HCT116 (cell line): Measurements from ENCODE around the gene TNFSF8. TPM values are rescaled to one million over a fixed set of nuclear protein-coding genes. Genes with fewer than 3 reads are reported as not detected.

Experiments
- ATAC-seq: fragments of 200-7000 bp; cut with Tn5 transposase; 2 replicates; pipeline ENCODE4 v1.9.1; 2020; ENCODE audit warnings: mild to moderate bottlenecking, moderate library complexity
- BruUV-seq: library from RNA; stranded (reverse); fragments of 400-500 nt; replicated peaks from 2 replicates; lab custom pipeline; 2021; lab: Mats Ljungman, UMichigan
- CTCF ChIA-PET: fragments of 300-600 bp; sonication (Branson Sonifier 250); formaldehyde crosslinking; loops from one replicate; lab custom pipeline; 2021; ENCODE audit warnings: antibody characterized with exemption; lab: Charles Lee
- POLR2A ChIA-PET: fragments of 300-600, 350-600 bp; sonication (Branson Sonifier 250); formaldehyde crosslinking; loops from one replicate; lab custom pipeline; 2021; ENCODE audit warnings: antibody characterized with exemption; lab: Charles Lee
- RAD21 ChIA-PET, 2 experiments: fragments of 300-600 bp; sonication (Branson Sonifier 250); formaldehyde crosslinking; loops; one replicate each; lab custom pipeline; 2023; ENCODE audit warnings: low total read pairs in 2 of 2; ENCODE audit not compliant: uncharacterized antibody in 2 of 2, unreplicated experiment in 2 of 2, low non-redundant PET in 1 of 2; lab: Charles Lee
- DNase-seq: peaks from one replicate; pipeline ENCODE4 v3.0.0-alpha.2; 2010; ENCODE audit warnings: low read depth, low spot score
- H2AFZ ChIP-seq: fragments of 200-600 bp; shearing (Covaris generic), sonication (generic); 2 replicates; pipeline ENCODE4 v1.6.1; 2017; ENCODE audit warnings: low read depth, mixed run types, mixed read lengths, antibody characterized with exemption, low read length; ENCODE audit not compliant: poor library complexity, severe bottlenecking
- H3K27ac ChIP-seq: 2 replicates; pipeline ENCODE4 v1.5.1; 2012; ENCODE audit warnings: low read depth, low read length
- H3K27me3 ChIP-seq: fragments of 200-600 bp; sonication (generic); 2 replicates; pipeline ENCODE4 v1.6.1; 2016; ENCODE audit warnings: mixed run types, low read length, mixed read lengths; ENCODE audit not compliant: insufficient read depth
- H3K36me3 ChIP-seq, 2 experiments: fragments of 200-500 bp in 1 of 2; fragments of 200-600 bp in 1 of 2; sonication (Bioruptor generic) in 1 of 2; sonication (generic) in 1 of 2; 2 replicates each; pipeline versions ENCODE4 v1.5.1 to v1.6.1; 2014 to 2016; ENCODE audit warnings: low read length in 2 of 2, inconsistent platforms in 1 of 2, mixed read lengths in 1 of 2, mixed run types in 1 of 2; ENCODE audit not compliant: insufficient read depth in 2 of 2, control insufficient read depth in 1 of 2
- H3K4me1 ChIP-seq, 2 experiments: fragments of 200-600 bp in 1 of 2; sonication (generic) in 1 of 2; 2 replicates each; pipeline versions ENCODE4 v1.5.1 to v1.6.1; 2012 to 2017; ENCODE audit warnings: low read length in 2 of 2, inconsistent platforms in 1 of 2, mild to moderate bottlenecking in 1 of 2, mixed read lengths in 1 of 2, mixed run types in 1 of 2, moderate library complexity in 1 of 2; ENCODE audit not compliant: insufficient read depth in 2 of 2, control insufficient read depth in 1 of 2
- H3K4me2 ChIP-seq: fragments of 200-600 bp; sonication (generic); 2 replicates; pipeline ENCODE4 v1.6.1; 2017; ENCODE audit warnings: mixed run types, low read length, mixed read lengths
- H3K4me3 ChIP-seq, 2 experiments: fragments of 200-600 bp in 1 of 2; sonication (generic) in 1 of 2; replicated peaks in 1 of 2; 2 replicates each; pipeline ENCODE4 v1.5.1; 2011 to 2016; ENCODE audit warnings: low read length in 2 of 2, control low read depth in 1 of 2, low read depth in 1 of 2, mild to moderate bottlenecking in 1 of 2, mixed read lengths in 1 of 2, mixed run types in 1 of 2
- H3K79me2 ChIP-seq: fragments of 200-600 bp; sonication (generic); 2 replicates; pipeline ENCODE4 v1.6.1; 2017; ENCODE audit warnings: mild to moderate bottlenecking, mixed run types, low read length, moderate library complexity, mixed read lengths; ENCODE audit not compliant: insufficient read depth
- H3K9ac ChIP-seq: fragments of 200-600 bp; sonication (generic); 2 replicates; pipeline ENCODE4 v1.6.1; 2016; ENCODE audit warnings: low read length, mixed read lengths
- H3K9me2 ChIP-seq: fragments of 200-600 bp; sonication (generic), shearing (Covaris generic); 2 replicates; pipeline ENCODE4 v1.6.1; 2017; ENCODE audit warnings: mixed run types, mild to moderate bottlenecking, moderate library complexity; ENCODE audit not compliant: insufficient read depth
- H3K9me3 ChIP-seq, 2 experiments: fragments of 200-500 bp in 1 of 2; fragments of 200-600 bp in 1 of 2; sonication (Bioruptor generic) in 1 of 2; sonication (generic) in 1 of 2; 2 replicates each; pipeline ENCODE4 v1.6.1; 2014 to 2017; ENCODE audit warnings: low read length in 2 of 2, mixed read lengths in 2 of 2, inconsistent platforms in 1 of 2, low read depth in 1 of 2, mild to moderate bottlenecking in 1 of 2, mixed run types in 1 of 2, moderate library complexity in 1 of 2; ENCODE audit not compliant: control insufficient read depth in 1 of 2, insufficient read depth in 1 of 2
- H4K20me1 ChIP-seq: fragments of 200-600 bp; sonication (generic), shearing (Covaris generic); 2 replicates; pipeline ENCODE4 v1.6.1; 2017; ENCODE audit warnings: mixed run types, mild to moderate bottlenecking, moderate library complexity; ENCODE audit not compliant: insufficient read depth
- CTCF ChIP-seq, 3 experiments: fragments of 200-600 bp in 1 of 3; sonication (generic) in 1 of 3; IDR thresholded peaks in 2 of 3; conservative IDR thresholded peaks in 1 of 3; 2 replicates each; pipeline ENCODE4 v1.5.1; 2012 to 2017; ENCODE audit warnings: low read depth in 2 of 3, low read length in 2 of 3, antibody characterized with exemption in 1 of 3, borderline replicate concordance in 1 of 3, control low read depth in 1 of 3, mild to moderate bottlenecking in 1 of 3, mixed read lengths in 1 of 3, mixed run types in 1 of 3, moderate library complexity in 1 of 3; ENCODE audit not compliant: insufficient read depth in 1 of 3
- EZH2phosphoT487 ChIP-seq: fragments of 200-600 bp; IDR thresholded peaks from 2 replicates; pipeline ENCODE4 v1.6.1; 2018; ENCODE audit warnings: antibody characterized with exemption, borderline replicate concordance
- REST ChIP-seq: IDR thresholded peaks from 2 replicates; pipeline ENCODE4 v1.6.1; 2012; ENCODE audit warnings: low read depth
- TCF7L2 ChIP-seq: IDR thresholded peaks from 2 replicates; pipeline ENCODE4 v1.7.0; 2011; ENCODE audit warnings: borderline replicate concordance, inconsistent platforms; ENCODE audit not compliant: insufficient read depth, insufficient read length; ENCODE audit errors: extremely low read depth
- intact Hi-C: fragments of 100-400 bp; cut with micrococcal nuclease; formaldehyde crosslinking; loops from 2 replicates; pipeline ENCODE4 v1.10.0; 2022
- total RNA-seq: library from RNA; stranded (reverse); gene quantifications from one replicate; pipeline ENCODE4 v1.2.1, GENCODE V29; 2021; ENCODE audit not compliant: unreplicated experiment

Gene TNFSF8
- total RNA-seq, 1 experiment from 2014 or later: not detected

GRCh38 chr9:114911167-114911821, 19.1 kb downstream of the TNFSF8 start (continued):
- no peak for TF ChIP-seq REST
- TF ChIP-seq, all 23 proteins: peak for 2

- no peak overlapping the region for H3K27ac ChIP-seq
- no peak for DNase-seq
- H3K9me2 ChIP-seq: no peaks in the 10 kb centered on the region
- no peak for ATAC-seq
- POLR2A ChIA-PET: no interaction called here
- H4K20me1 ChIP-seq: no peaks in the 10 kb centered on the region
- no peak overlapping the region for H3K9ac ChIP-seq
- H3K27me3 ChIP-seq: peaks cover 20% of the 10 kb centered on the region; the same call in 1 of the 2 replicates
- H3K4me1 ChIP-seq: peaks cover 13 to 20% of the 10 kb centered on the region in 2 experiments
- H2AFZ ChIP-seq: no peak overlapping the region
- CTCF ChIA-PET: interaction anchor here (1.0 to 10.7 kb wide), 8 partner anchors 10 to 505 kb away, joined by 3 to 132 read pairs (median 4); partner anchors contain the start of gene TEX48
- RAD21 ChIA-PET: interaction anchor here (1.0 to 1.4 kb wide), 2 partner anchors 229 to 505 kb away, joined by 3 to 6 read pairs; no protein-coding TSS in a partner anchor
- H3K9me3 ChIP-seq: no peaks in the 10 kb centered on the region
- BruUV-seq: no TSS peak
- H3K4me3 ChIP-seq: no peak overlapping the region
- no peak for TF ChIP-seq EZH2phosphoT487
- no peak for TF ChIP-seq TCF7L2
- TF ChIP-seq REST: no peak
- TF ChIP-seq CTCF (IDR thresholded peaks at IDR 0.05 in 2 of 3, conservative IDR thresholded peaks at IDR 0.05 in 1 of 3; ENCODE audit: borderline replicate concordance in 1 of 3, insufficient read depth in 1 of 3, low read depth in 2 of 3, low read length in 2 of 3): no peak
- H3K79me2 ChIP-seq: no peaks in the 10 kb centered on the region
- H3K4me2 ChIP-seq: no peak overlapping the region
- H3K36me3 ChIP-seq: no peaks in the 10 kb centered on the region
- intact Hi-C loops: loop anchor here (2.0 to 10.0 kb wide), 3 partner anchors 476 to 614 kb away; no protein-coding TSS in a partner anchor
Observed at GRCh38 chr9:114910541-114910940, 19.9 kb downstream of the TNFSF8 start.
